NCI-H2029 treated with DMSO at 0.1 percent for 48 hours (cell line): Measurements from ENCODE around the gene ZNF638.

ENCODE experiments used
- DNase-seq: peaks from one replicate; lab custom pipeline; 2025; lab: John Stamatoyannopoulos, UW

ZNF638 gene

GRCh38 chr2:71455741-71456569, 124.4 kb downstream of the ZNF638 start:
- no peak for DNase-seq

GRCh38 chr2:71456617-71457016, 125.0 kb downstream of the ZNF638 start:
- DNase-seq = no peak

- no peak for DNase-seq
These were observed 125.7 kb downstream of the ZNF638 start for GRCh38 chr2:71457123-71457915.

GRCh38 chr2:71457923-71458322, 126.3 kb downstream of the ZNF638 start:
- no peak for DNase-seq

- no peak for DNase-seq
These were observed 127.0 kb downstream of the ZNF638 start for GRCh38 chr2:71458413-71459083.

GRCh38 chr2:71459084-71459431, 127.5 kb downstream of the ZNF638 start:
- no peak for DNase-seq

GRCh38 chr2:71460056-71460455, 128.5 kb downstream of the ZNF638 start:
- no peak for DNase-seq

GRCh38 chr2:71460595-71461303, 129.2 kb downstream of the ZNF638 start:
- no peak for DNase-seq

- no peak for DNase-seq
These were observed 129.7 kb downstream of the ZNF638 start for GRCh38 chr2:71461304-71461671.

- no peak for DNase-seq
These were observed 130.5 kb downstream of the ZNF638 start for GRCh38 chr2:71462056-71462605.

- DNase-seq = no peak
These were observed 131.2 kb downstream of the ZNF638 start for GRCh38 chr2:71462641-71463341.

GRCh38 chr2:71463342-71463654, 131.7 kb downstream of the ZNF638 start:
- DNase-seq = no peak

GRCh38 chr2:71464389-71464788, 132.8 kb downstream of the ZNF638 start:
- DNase-seq = no peak

- no peak for DNase-seq
These were observed 133.8 kb downstream of the ZNF638 start for GRCh38 chr2:71465356-71465755.

GRCh38 chr2:71465961-71466300, 134.3 kb downstream of the ZNF638 start:
- DNase-seq = no peak

GRCh38 chr2:71466301-71467179, 135.0 kb downstream of the ZNF638 start:
- DNase-seq = no peak

GRCh38 chr2:71467180-71467815, 135.7 kb downstream of the ZNF638 start:
- no peak for DNase-seq

- DNase-seq = no peak
These were observed 136.9 kb downstream of the ZNF638 start for GRCh38 chr2:71468279-71469015.
